Vagina (tissue), 2 donors: Measurements from ENCODE around the gene ZNF571. TPM values are rescaled to one million over a fixed set of nuclear protein-coding genes. Genes with fewer than 3 reads are reported as not detected.

Experiments used
- DNase-seq, 2 donors: peaks; one replicate each; pipeline ENCODE4 v3.0.0-alpha.2; 2017; ENCODE audit errors: extremely low spot score in 2 of 2
- H3K27ac ChIP-seq: fragments of 200-600 bp; sonication (generic); one replicate; pipeline ENCODE4 v1.5.1; 2019
- H3K27me3 ChIP-seq: fragments of 200-600 bp; sonication (generic); one replicate; pipeline ENCODE4 v1.5.1; 2019
- H3K36me3 ChIP-seq, 2 donors: fragments of 200-600 bp; sonication (generic); one replicate each; pipeline ENCODE4 v1.5.1; 2017 to 2019
- H3K4me1 ChIP-seq: fragments of 200-600 bp; sonication (generic); one replicate; pipeline ENCODE4 v1.5.1; 2019
- H3K4me3 ChIP-seq, 2 donors: fragments of 200-600 bp; sonication (generic); 1 replicate in 1 of 2; 2 replicates in 1 of 2; pipeline ENCODE4 v1.5.1; 2016 to 2019
- H3K9me3 ChIP-seq: fragments of 200-600 bp; sonication (generic); one replicate; pipeline ENCODE4 v1.5.1; 2019
- CTCF ChIP-seq, 3 experiments: fragments of 450-650 bp in 2 of 3; fragments of 200-600 bp in 1 of 3; sonication (generic) in 1 of 3; IDR thresholded peaks; one replicate each; pipeline ENCODE4 v1.5.1; 2017 to 2019; ENCODE audit warnings: antibody characterized with exemption in 3 of 3, mild to moderate bottlenecking in 2 of 3, moderate library complexity in 2 of 3
- POLR2A ChIP-seq, 2 donors: fragments of 450-650 bp; IDR thresholded peaks; one replicate each; pipeline ENCODE4 v1.6.1; 2017; ENCODE audit warnings: antibody characterized with exemption in 2 of 2, mild to moderate bottlenecking in 2 of 2, moderate library complexity in 2 of 2
- POLR2AphosphoS5 ChIP-seq, 2 donors: sonication (generic); formaldehyde crosslinking; IDR thresholded peaks; one replicate each; pipeline ENCODE4 v1.9.0; 2017; ENCODE audit warnings: antibody characterized with exemption in 2 of 2, mild to moderate bottlenecking in 2 of 2, low read depth in 1 of 2; ENCODE audit not compliant: insufficient read depth in 1 of 2
- intact Hi-C: fragments of 100-400 bp; cut with DNase I; formaldehyde crosslinking; loops from one replicate; pipeline ENCODE4 v1.15.1; 2023
- total RNA-seq: library from RNA; depleted of rRNA; stranded (reverse); fragments of >200 nt; gene quantifications from one replicate; pipeline ENCODE4 v1.2.3, GENCODE V29; 2016

ZNF571 gene
- total RNA-seq, 1 donor from 2014 or later = 2.9 TPM

- Histone ChIP-seq H3K4me1 (no peaks in the 10 kb centered on the region), H3K4me3 (no peak overlapping the region), H3K36me3 (peaks cover 0 to 91% of the 10 kb centered on the region in 2 donors), H3K9me3 (peaks cover 79% of the 10 kb centered on the region), H3K27me3 (no peaks in the 10 kb centered on the region), H3K27ac (no peak overlapping the region)
- intact Hi-C loops = no loop called here
- DNase-seq = no peak
- TF ChIP-seq POLR2A (IDR thresholded peaks at IDR 0.05) (no peak), CTCF (IDR thresholded peaks at IDR 0.05) (no peak), POLR2AphosphoS5 (IDR thresholded peaks at IDR 0.05; ENCODE audit: insufficient read depth in 1 of 2, low read depth in 1 of 2) (no peak)
Observed at GRCh38 chr19:37563518-37563917, 31.1 kb downstream of the ZNF571 start.

GRCh38 chr19:37551129-37551993 lies 43.2 kb downstream of the ZNF571 start:
- intact Hi-C loops = no loop called here
- TF ChIP-seq POLR2AphosphoS5 (IDR thresholded peaks at IDR 0.05; ENCODE audit: insufficient read depth in 1 of 2, low read depth in 1 of 2) (no peak), CTCF (IDR thresholded peaks at IDR 0.05) (no peak), POLR2A (IDR thresholded peaks at IDR 0.05) (no peak)
- Histone ChIP-seq H3K27me3 (no peaks in the 10 kb centered on the region), H3K36me3 (peaks cover 0 to 9% of the 10 kb centered on the region in 2 donors), H3K4me3 (peak overlapping the region in 1 of 2 donors; percentile 33), H3K4me1 (no peaks in the 10 kb centered on the region), H3K27ac (no peak overlapping the region), H3K9me3 (peaks cover 83% of the 10 kb centered on the region)
- DNase-seq = no peak

GRCh38 chr19:37537391-37537947 lies 57.1 kb downstream of the ZNF571 start:
- no peak for TF ChIP-seq POLR2A (IDR thresholded peaks at IDR 0.05)
- no peak for TF ChIP-seq POLR2AphosphoS5 (IDR thresholded peaks at IDR 0.05; ENCODE audit: insufficient read depth in 1 of 2, low read depth in 1 of 2)
- TF ChIP-seq CTCF (IDR thresholded peaks at IDR 0.05) = no peak
- DNase-seq = no peak
- peaks cover 47% of the 10 kb centered on the region for H3K9me3 ChIP-seq

DNA sequence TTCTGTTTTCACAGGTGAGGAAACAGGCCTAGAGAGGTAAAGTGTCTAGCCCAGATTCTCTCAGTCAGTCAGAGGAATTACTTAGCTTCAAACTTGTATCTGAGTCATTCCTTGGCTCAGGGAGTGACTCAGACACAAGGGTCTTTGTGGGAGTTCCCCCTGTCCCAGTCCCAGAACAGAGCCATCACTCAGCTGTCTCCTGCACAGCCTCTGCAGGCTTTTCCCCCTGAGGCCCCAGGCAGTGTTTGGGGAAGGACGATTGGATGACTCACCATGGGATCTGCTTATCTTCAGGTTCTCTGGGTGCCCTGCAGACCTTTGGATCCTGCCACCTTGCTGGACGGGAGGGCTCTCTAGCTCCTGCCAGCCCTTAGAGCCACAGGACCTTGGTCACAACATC lies 74.7 kb downstream of the ZNF571 start:
- intact Hi-C loops = no loop called here
- TF ChIP-seq POLR2AphosphoS5 (IDR thresholded peaks at IDR 0.05; ENCODE audit: insufficient read depth in 1 of 2, low read depth in 1 of 2) (no peak), CTCF (IDR thresholded peaks at IDR 0.05) (no peak)
- H3K27ac ChIP-seq = no peak overlapping the region
- H3K4me3 ChIP-seq = no peak overlapping the region
- no peaks in the 10 kb centered on the region for H3K4me1 ChIP-seq
- peaks cover 0 to 75% of the 10 kb centered on the region in 2 donors for H3K36me3 ChIP-seq
- no peak for DNase-seq
- peaks cover 9% of the 10 kb centered on the region for H3K9me3 ChIP-seq
- H3K27me3 ChIP-seq = no peaks in the 10 kb centered on the region

More at GRCh38 chr19:37537391-37537947, 57.1 kb downstream of the ZNF571 start:
- peaks cover 5 to 52% of the 10 kb centered on the region in 2 donors for H3K36me3 ChIP-seq
- no peak overlapping the region for H3K4me3 ChIP-seq
- H3K4me1 ChIP-seq = no peaks in the 10 kb centered on the region
- intact Hi-C loops = no loop called here
- H3K27ac ChIP-seq = no peak overlapping the region
- H3K27me3 ChIP-seq = no peaks in the 10 kb centered on the region

Other genes with a start within 250 kb of the ZNF571 start
- gene ZNF527, start 223.7 kb downstream of the ZNF571 start, total RNA-seq = 18.2 TPM
- gene ZNF569, start 127.3 kb downstream of the ZNF571 start, total RNA-seq = 3.7 TPM
- gene ZNF570, start 125.4 kb downstream of the ZNF571 start, total RNA-seq = 5.2 TPM
- 3.7 TPM for gene ZNF793, start 87.9 kb downstream of the ZNF571 start, total RNA-seq
- 6.4 TPM for gene ZNF540, start 84 bp upstream of the ZNF571 start, total RNA-seq
- gene ZFP30, start 60.7 kb upstream of the ZNF571 start, total RNA-seq = 17.2 TPM
- 3.2 TPM for gene ZNF607, start 125.0 kb upstream of the ZNF571 start, total RNA-seq
- gene ZNF573, start 184.8 kb upstream of the ZNF571 start, total RNA-seq = 6.6 TPM